GM21367 (cell line): ENCODE data around the gene ANKFY1.
"Not testable (repeated sequence)": the region's sequence is repeated elsewhere in the genome, so short reads cannot be mapped to it uniquely, and the experiment has no call there.

Experiments
- ATAC-seq: cut with Tn5 transposase; IDR thresholded peaks from one replicate; pipeline ENCODE4 v1.9.1; 2021; ENCODE audit not compliant: unreplicated experiment

ANKFY1 gene

GRCh38 chr17:4221163-4221562 is 42.6 kb downstream of the ANKFY1 start:
- no peak for ATAC-seq

- ATAC-seq: no peak
These were observed 43.1 kb downstream of the ANKFY1 start for GRCh38 chr17:4220655-4221054.

- no peak for ATAC-seq
These were observed 44.5 kb downstream of the ANKFY1 start for GRCh38 chr17:4219241-4219640.

- ATAC-seq: no peak
These were observed 47.8 kb downstream of the ANKFY1 start for GRCh38 chr17:4215882-4216570.

- no peak for ATAC-seq
These were observed 49.6 kb downstream of the ANKFY1 start for GRCh38 chr17:4214157-4214556.

GRCh38 chr17:4209611-4210010 is 54.2 kb downstream of the ANKFY1 start:
- no peak for ATAC-seq

- ATAC-seq: no peak
These were observed 55.5 kb downstream of the ANKFY1 start for GRCh38 chr17:4208238-4208637.

- no peak for ATAC-seq
These were observed 56.8 kb downstream of the ANKFY1 start for GRCh38 chr17:4206962-4207361.

- ATAC-seq: no peak
These were observed 57.9 kb downstream of the ANKFY1 start for GRCh38 chr17:4205917-4206316.

- ATAC-seq: no peak
These were observed 59.0 kb downstream of the ANKFY1 start for GRCh38 chr17:4204710-4205173.

GRCh38 chr17:4204190-4204589 is 59.6 kb downstream of the ANKFY1 start:
- no peak for ATAC-seq

- ATAC-seq: no peak
These were observed 62.6 kb downstream of the ANKFY1 start for GRCh38 chr17:4201226-4201625.

- no peak for ATAC-seq
These were observed 63.9 kb downstream of the ANKFY1 start for GRCh38 chr17:4199818-4200402.

GRCh38 chr17:4198995-4199394 is 64.8 kb downstream of the ANKFY1 start:
- no peak for ATAC-seq

- no peak for ATAC-seq
These were observed 68.5 kb downstream of the ANKFY1 start for GRCh38 chr17:4195306-4195705.

GRCh38 chr17:4194796-4195195 is 69.0 kb downstream of the ANKFY1 start:
- no peak for ATAC-seq

GRCh38 chr17:4190791-4191190 is 73.0 kb downstream of the ANKFY1 start:
- ATAC-seq: not testable (repeated sequence)

GRCh38 chr17:4189280-4189679 is 74.5 kb downstream of the ANKFY1 start:
- no peak for ATAC-seq

GRCh38 chr17:4188076-4188475 is 75.7 kb downstream of the ANKFY1 start:
- no peak for ATAC-seq

GRCh38 chr17:4187076-4187475 is 76.7 kb downstream of the ANKFY1 start:
- no peak for ATAC-seq

- no peak for ATAC-seq
These were observed 77.4 kb downstream of the ANKFY1 start for GRCh38 chr17:4186357-4186881.

GRCh38 chr17:4185656-4186055 is 78.1 kb downstream of the ANKFY1 start:
- ATAC-seq: no peak

- ATAC-seq: no peak
These were observed 79.0 kb downstream of the ANKFY1 start for GRCh38 chr17:4184811-4185210.
